Measurements from ENCODE around the gene TRAPPC12.

Gene TRAPPC12

GRCh38 chr2:3460831-3461800, 81.6 kb downstream of the TRAPPC12 start:
- FAIRE-seq (no peak), DNase-seq (ENCODE audit: insufficient read length) (no peak)
- TF ChIP-seq POLR2AphosphoS5 (IDR thresholded peaks at IDR 0.05; ENCODE audit: low read depth, low read length) = no peak
- no peak for TF ChIP-seq POLR2A (IDR thresholded peaks at IDR 0.05; ENCODE audit: low read depth, low read length)

GRCh38 chr2:3461801-3462492, 82.5 kb downstream of the TRAPPC12 start:
- peak; percentile 49 for DNase-seq (ENCODE audit: insufficient read length)

GRCh38 chr2:3462493-3463104, 83.1 kb downstream of the TRAPPC12 start:
- no peak for FAIRE-seq
- TF ChIP-seq POLR2AphosphoS5 (IDR thresholded peaks at IDR 0.05; ENCODE audit: low read depth, low read length) = no peak
- TF ChIP-seq TAF1 (IDR thresholded peaks at IDR 0.05; ENCODE audit: borderline replicate concordance, low read depth, low read length) = no peak
- TF ChIP-seq POLR2A (IDR thresholded peaks at IDR 0.05; ENCODE audit: low read depth, low read length) = no peak
- no peak for DNase-seq (ENCODE audit: insufficient read length)

More at GRCh38 chr2:3461801-3462492, 82.5 kb downstream of the TRAPPC12 start:
- FAIRE-seq = peak; percentile 58
- no peak; the same call in 1 of the 2 replicates for TF ChIP-seq POLR2AphosphoS5 (IDR thresholded peaks at IDR 0.05; ENCODE audit: low read depth, low read length)
- 0 out of 2 replicates have a peak, but pooled peaks have one; percentile 23 for TF ChIP-seq POLR2A (IDR thresholded peaks at IDR 0.05; ENCODE audit: low read depth, low read length)
- TF ChIP-seq TAF1 (IDR thresholded peaks at IDR 0.05; ENCODE audit: borderline replicate concordance, low read depth, low read length) = no peak

GRCh38 chr2:3463186-3463835, 83.8 kb downstream of the TRAPPC12 start:
- TF ChIP-seq POLR2A (IDR thresholded peaks at IDR 0.05; ENCODE audit: low read depth, low read length) = no peak
- no peak for TF ChIP-seq TAF1 (IDR thresholded peaks at IDR 0.05; ENCODE audit: borderline replicate concordance, low read depth, low read length)
- TF ChIP-seq POLR2AphosphoS5 (IDR thresholded peaks at IDR 0.05; ENCODE audit: low read depth, low read length) = no peak
- FAIRE-seq = no peak
- no peak for DNase-seq (ENCODE audit: insufficient read length)

GRCh38 chr2:3463944-3464343, 84.5 kb downstream of the TRAPPC12 start:
- TF ChIP-seq POLR2AphosphoS5 (IDR thresholded peaks at IDR 0.05; ENCODE audit: low read depth, low read length) (no peak), TAF1 (IDR thresholded peaks at IDR 0.05; ENCODE audit: borderline replicate concordance, low read depth, low read length) (no peak)
- no peak for DNase-seq (ENCODE audit: insufficient read length)
- no peak for FAIRE-seq

- FAIRE-seq = no peak
- TF ChIP-seq TAF1 (IDR thresholded peaks at IDR 0.05; ENCODE audit: borderline replicate concordance, low read depth, low read length) = no peak
- TF ChIP-seq POLR2A (IDR thresholded peaks at IDR 0.05; ENCODE audit: low read depth, low read length) = no peak
- no peak for TF ChIP-seq POLR2AphosphoS5 (IDR thresholded peaks at IDR 0.05; ENCODE audit: low read depth, low read length)
- DNase-seq (ENCODE audit: insufficient read length) = no peak
These were observed 85.0 kb downstream of the TRAPPC12 start for GRCh38 chr2:3464401-3465005.

- DNase-seq (ENCODE audit: insufficient read length) (no peak), FAIRE-seq (no peak)
- TF ChIP-seq TAF1 (IDR thresholded peaks at IDR 0.05; ENCODE audit: borderline replicate concordance, low read depth, low read length) (no peak), POLR2AphosphoS5 (IDR thresholded peaks at IDR 0.05; ENCODE audit: low read depth, low read length) (no peak), POLR2A (IDR thresholded peaks at IDR 0.05; ENCODE audit: low read depth, low read length) (no peak)
These were observed 85.8 kb downstream of the TRAPPC12 start for GRCh38 chr2:3465328-3465727.

GRCh38 chr2:3465844-3466481, 86.5 kb downstream of the TRAPPC12 start:
- no peak for FAIRE-seq
- no peak for DNase-seq (ENCODE audit: insufficient read length)
- no peak for TF ChIP-seq POLR2AphosphoS5 (IDR thresholded peaks at IDR 0.05; ENCODE audit: low read depth, low read length)
- TF ChIP-seq POLR2A (IDR thresholded peaks at IDR 0.05; ENCODE audit: low read depth, low read length) = no peak
- no peak for TF ChIP-seq TAF1 (IDR thresholded peaks at IDR 0.05; ENCODE audit: borderline replicate concordance, low read depth, low read length)

- no peak for FAIRE-seq
- no peak for DNase-seq (ENCODE audit: insufficient read length)
- TF ChIP-seq POLR2A (IDR thresholded peaks at IDR 0.05; ENCODE audit: low read depth, low read length) (no peak), POLR2AphosphoS5 (IDR thresholded peaks at IDR 0.05; ENCODE audit: low read depth, low read length) (no peak), TAF1 (IDR thresholded peaks at IDR 0.05; ENCODE audit: borderline replicate concordance, low read depth, low read length) (no peak)
These were observed 87.0 kb downstream of the TRAPPC12 start for GRCh38 chr2:3466482-3466863.

GRCh38 chr2:3466966-3467365, 87.5 kb downstream of the TRAPPC12 start:
- no peak for DNase-seq (ENCODE audit: insufficient read length)
- TF ChIP-seq POLR2A (IDR thresholded peaks at IDR 0.05; ENCODE audit: low read depth, low read length) (no peak), TAF1 (IDR thresholded peaks at IDR 0.05; ENCODE audit: borderline replicate concordance, low read depth, low read length) (no peak), POLR2AphosphoS5 (IDR thresholded peaks at IDR 0.05; ENCODE audit: low read depth, low read length) (no peak)
- FAIRE-seq = no peak

Measured in GM12892 (cell line).